DMS53 treated with DMSO at 0.1 percent for 48 hours (cell line): ENCODE data around the gene COA7.

Experiments
- DNase-seq: peaks from one replicate; lab custom pipeline; 2025; ENCODE audit not compliant: unreplicated experiment; lab: John Stamatoyannopoulos, UW

Gene COA7

GRCh38 chr1:52673513-52673912 lies 24.6 kb downstream of the COA7 start:
- DNase-seq, result no peak

DNA sequence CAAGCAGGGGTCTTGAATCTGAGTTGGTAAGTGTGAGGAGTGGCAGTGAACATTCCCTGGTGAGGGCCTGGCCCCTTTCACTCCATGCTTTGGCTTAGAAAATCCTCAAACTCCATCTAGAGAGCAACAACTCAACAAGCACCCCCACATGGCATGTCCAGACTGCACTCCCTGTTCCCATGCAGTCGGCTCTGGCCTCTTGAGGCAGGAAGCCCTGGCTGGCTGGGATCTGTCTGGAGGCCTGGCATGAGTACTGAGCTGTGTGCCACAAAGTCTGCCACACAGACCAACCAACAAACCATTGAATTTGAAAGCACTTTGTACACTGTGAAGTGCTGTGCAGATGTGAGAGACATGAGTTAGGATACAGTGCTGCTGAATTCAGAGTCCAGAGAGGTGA lies 25.2 kb downstream of the COA7 start:
- no peak for DNase-seq

DNA sequence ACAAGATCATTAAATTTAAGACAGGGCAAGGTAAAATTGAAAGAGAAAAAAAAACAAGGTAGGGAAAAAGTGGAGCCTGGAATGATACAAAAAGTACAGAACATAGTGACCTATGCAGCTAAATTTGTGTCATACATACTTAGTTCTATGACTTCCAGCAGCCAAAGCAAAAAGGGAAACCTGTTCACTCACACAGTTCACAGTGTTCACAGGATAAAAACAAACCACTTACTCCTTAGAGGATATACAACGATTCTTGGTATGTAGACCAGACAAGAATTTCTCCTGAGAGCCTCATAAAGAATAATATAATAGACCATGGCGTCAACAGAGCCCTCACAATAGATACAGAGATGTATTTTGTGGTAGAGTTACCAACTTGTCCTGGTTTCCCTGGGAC lies 27.5 kb downstream of the COA7 start:
- DNase-seq, result no peak

DNA sequence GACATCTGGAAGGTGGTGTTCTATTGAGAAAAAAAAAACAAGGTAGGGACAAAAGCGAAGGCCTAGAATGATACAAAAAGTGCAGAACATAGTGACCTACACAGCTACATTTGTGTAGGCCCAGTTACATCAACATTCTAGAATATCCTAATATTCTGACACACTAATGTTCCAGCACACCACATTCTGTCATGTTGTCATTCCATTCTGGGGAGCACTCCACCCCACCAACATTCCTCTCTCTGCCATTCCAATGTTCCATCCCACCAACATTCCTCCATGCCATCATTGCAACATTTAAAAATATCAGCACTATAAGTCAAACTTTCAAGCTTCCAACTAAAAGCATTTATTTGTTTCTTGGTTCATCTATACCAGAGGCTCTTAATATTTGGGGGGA lies 28.5 kb downstream of the COA7 start:
- no peak for DNase-seq

DNA sequence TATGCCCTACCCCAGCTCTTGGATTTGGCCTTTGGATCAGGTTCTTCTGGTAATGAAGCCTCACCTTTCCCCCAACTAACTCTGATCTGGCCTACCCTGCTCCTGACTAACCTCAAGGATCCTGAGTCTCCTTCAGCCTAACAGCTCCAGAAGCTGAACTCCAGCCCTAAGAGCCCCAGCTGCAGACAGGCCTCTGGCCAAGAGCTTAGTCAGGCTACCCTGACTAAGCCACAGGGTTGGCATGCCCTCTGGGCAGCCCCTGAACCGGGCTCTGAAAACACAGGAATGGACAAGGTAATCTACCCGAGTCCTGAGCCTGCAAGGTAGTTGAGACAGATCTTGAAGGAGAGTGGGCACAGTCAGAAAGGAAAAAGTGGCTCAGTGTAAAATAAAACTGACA lies 29.4 kb downstream of the COA7 start:
- no peak for DNase-seq

- no peak for DNase-seq
Observed at GRCh38 chr1:52667984-52668383, 30.2 kb downstream of the COA7 start.

DNA sequence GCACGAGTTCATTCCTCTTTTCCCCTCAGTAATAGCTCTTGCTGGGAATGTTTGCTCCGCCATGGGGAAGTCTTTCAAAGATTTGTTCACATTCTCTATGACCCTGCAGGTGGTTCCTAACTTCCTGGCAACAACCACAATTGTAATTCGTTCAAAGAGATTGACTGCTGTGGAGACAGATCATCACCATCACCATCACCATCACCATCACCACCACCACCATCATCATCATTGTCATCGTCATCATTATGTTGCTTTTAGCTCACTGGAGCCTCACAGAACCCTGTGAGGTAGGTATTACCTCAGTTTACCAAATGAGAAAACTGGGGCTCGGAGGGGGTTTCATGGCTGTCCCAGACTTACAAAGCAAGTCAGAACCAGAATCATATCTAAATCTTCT lies 30.9 kb downstream of the COA7 start:
- no peak for DNase-seq

DNA sequence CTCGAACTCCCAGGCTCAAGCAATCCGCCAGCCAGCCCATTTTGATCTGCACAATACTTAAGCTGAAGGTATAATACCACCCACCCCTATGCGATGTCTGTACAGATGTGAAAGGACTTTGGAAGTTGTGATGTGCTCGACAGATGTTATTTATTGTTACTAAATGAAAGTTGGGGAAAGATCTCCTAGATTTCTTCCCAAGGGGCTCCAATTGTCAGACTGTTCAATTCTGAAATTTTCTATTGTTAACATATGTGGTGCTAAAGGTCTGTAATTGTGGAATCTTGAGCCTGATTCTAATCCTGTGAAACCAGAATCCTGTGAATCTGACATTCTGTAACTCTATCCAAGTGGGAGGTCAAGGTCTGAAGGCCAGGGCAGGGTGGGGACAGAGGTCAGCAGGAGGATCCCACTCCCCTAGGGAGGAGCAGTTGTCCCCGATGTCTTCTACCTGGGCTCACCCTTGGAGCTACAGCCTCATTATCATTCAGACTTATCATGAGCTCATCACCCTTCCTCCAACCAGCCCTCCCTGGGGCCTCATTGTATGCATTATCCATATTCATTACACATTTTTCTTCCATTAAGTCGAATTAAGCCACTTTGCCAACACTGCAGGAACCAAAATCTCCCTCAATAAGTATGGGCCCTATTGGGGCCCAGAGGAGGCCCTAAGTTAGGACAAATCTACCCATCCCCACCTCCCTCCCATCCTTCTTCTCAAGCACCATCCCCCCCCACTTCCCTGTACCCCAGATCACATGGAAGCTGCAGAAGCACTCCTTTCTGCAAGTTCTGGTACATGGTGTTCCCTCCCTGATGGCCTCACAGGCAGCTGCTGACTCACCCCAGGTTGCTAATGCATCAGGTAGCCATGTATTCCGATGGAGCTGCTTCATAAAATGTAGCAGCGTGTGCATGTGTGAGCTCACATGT lies 32.9 kb downstream of the COA7 start:
- no peak for DNase-seq

DNA sequence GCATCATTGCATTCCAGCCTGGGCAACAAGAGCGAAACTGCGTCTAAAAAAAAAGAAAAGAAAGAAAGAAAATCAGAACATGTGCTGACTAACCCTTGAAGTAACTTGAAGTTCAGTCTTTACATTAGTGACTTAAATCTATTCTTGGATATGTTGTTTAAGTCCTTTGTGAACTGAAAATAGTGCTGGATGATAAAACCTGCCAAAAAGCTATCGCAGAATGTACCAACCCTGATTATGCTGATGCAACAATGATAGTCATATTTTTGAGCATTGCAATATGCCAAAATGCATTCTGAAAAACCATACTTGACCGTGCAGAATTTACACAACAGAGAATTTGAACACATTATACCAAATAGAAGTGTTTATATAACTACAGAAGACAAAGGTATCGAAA lies 34.4 kb downstream of the COA7 start:
- DNase-seq, result no peak

DNA sequence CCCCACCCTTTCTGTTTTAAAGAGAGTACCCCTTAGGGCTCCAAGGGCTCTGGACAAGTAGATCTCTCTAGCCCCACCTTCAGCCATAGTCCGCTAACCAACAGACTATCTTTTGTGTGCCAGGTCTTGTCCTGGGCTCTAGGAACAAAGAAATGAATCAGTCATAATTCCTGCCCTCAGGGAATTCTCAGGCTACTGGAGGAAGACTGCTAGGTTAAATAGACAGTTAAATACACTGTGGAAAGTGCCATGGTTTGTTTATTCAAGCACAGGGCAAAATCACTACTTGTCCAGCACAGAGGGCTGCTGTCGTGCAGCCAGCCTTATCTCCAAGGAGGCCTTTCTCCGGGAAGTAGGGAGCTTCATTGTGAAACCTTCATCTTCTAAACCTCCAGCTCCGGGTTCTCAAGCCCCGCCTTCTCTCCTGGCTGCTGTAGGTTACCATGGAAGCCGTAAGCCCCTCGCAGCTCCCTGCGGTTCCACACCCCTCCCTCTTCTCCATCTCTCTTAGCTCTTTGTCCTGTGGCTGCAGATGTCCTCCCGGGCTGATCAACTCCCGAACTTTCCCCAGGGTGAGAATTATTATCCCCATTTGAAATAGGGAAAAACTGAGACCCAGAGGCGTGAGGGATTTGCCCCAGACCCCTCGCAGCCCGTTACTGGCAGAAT lies 35.4 kb downstream of the COA7 start:
- no peak for DNase-seq

DNA sequence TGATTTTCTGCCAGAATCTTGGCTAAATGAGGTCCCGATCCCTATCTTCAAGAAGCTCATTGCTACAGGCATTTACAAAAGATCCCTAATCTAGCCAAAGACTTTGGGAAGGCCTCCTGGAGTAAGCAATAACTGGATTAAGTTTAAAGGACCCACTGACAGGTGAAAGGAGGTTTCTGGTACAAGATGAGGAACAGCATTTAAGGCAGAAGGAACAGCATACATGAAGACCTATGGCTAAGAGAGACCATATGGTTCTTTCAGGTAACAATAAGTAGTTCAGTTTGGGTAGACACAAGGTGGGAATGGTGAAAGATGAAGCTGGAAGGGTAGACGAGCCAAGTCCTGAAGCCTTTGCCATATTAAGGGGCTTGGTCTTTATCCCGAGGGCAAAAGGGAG lies 37.3 kb downstream of the COA7 start:
- no peak for DNase-seq

DNA sequence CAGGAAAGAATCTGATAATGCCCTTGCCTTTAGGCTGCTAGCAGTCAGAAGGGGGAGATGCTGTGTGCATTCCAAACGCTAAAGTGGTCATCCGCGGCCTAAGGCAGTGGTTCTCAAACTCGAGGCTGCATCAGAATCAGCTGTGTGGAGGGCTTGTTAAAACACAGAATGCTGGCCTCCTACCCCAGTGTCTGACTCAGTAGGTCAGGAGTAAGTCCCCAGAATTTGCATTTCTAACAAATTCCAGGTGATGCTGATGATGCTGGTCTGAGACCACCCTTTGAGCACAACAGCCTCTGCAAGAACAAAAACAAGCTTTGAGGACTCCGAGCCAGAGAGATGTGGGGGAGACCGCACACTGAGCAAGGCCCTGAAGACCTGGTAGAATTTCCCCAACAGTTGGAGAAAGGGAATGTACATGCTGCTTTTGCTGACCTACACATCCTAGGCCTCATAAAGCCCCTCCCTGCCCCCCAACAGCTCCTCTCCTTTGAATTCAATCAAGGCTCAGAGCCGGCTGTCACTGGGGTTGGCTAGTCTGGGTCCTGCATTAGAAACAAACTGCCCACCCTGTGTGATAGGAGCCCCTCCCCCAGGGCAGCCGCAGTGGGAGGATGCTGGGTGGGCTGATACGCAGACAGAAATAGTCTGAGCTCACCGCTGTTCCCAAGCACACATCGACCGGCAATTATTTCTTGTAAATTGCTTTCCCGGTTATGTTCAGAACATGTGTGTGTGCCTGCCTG lies 38.1 kb downstream of the COA7 start:
- no peak for DNase-seq

- no peak for DNase-seq
Observed at GRCh38 chr1:52659356-52659755, 38.8 kb downstream of the COA7 start.

DNA sequence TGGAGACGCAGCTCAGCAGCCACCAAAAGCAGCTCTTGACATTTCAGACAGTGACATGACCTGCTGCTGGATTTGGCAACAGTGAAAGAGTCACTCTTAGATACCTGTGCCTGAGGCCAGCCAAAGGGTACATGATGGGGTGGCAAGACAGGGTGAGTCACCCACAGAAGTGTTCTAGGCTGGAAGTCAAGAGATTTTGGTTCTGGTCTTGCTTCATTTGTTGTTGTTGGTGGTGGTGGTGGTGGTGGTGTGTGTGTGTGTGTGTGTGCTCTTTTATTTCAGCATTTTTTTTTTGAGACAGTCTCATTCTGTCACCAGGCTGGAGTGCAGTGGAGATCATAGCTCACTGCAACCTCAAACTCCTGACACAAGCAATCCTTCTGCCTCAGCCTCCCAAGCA lies 39.4 kb downstream of the COA7 start:
- DNase-seq, result no peak

DNA sequence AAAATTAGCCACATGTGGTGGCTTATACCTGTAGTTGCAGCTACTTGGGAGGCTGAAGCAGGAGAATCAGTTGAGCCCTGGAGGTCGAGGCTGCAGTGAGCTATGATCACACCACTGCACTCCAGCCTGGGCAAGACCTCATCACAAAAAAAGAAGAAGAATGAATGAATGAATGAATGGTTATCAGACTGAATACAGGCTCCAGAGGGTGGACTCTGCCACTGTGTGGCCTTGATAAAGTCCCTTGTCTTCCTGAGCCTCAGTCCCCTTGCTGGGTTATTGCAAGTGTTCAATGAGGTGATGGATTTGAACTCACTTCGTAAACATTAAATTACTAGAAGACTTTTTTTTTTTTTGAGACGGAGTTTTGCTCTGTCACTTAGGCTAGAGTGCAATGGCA lies 40.4 kb downstream of the COA7 start:
- DNase-seq, result no peak

DNA sequence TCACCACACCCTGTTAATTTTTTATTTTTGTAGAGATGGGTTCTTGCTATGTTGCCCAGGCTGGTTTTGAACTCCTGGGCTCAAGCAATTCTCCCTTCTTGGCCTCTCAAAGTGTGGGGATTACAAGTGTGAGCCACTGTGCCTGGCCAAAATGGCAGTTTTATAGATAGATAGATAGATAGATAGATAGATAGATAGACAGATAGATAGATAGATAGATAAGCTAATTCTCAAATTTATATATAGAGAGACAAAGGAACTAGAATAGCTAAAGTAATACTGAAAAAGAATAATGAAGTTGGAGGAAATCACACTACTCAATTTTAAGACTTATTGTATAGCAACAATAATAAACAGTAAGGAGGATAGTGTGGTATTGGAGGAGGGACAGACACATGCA lies 44.1 kb downstream of the COA7 start:
- no peak for DNase-seq

GRCh38 chr1:52653207-52653849 lies 44.8 kb downstream of the COA7 start:
- no peak for DNase-seq

DNA sequence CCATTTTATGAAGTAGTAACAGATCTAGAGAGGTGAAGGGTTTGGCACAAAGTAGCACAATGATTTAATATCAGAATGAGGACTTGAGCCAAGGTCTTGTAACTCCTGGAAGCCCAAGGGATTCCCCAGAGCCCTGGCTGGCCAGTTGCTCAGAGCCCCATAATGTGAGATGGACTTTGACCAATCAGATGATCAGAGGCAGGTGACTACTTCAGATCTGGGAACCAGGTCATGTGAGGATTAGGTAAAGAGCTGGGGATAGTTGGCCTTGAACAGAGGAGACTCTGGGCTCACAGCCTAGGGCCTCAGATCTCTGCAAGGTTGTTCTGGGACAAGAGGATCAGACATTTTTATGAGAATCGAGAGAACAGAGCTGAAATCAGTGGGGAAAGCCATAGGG lies 46.2 kb downstream of the COA7 start:
- DNase-seq, result no peak

DNA sequence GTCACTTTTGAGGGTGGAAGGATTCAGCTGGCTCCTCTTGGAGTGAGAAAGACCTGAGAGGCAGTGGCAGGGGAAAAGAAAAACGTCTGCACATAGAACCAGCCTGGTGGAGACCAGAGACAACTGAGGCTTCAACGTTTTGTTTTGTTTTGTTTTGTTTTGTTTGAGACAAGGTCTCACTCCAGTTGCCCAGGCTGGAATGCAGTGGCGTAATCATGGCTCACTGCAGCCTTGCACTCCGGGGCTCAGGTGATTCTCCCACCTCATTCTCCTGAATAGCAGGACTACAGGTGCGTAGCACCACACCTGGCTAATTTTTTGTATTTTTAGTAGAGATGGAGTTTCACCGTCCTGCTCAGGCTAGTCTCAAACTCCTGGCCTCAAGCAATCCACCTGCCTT lies 52.9 kb downstream of the COA7 start:
- DNase-seq, result no peak

GRCh38 chr1:52641307-52641706 lies 56.8 kb downstream of the COA7 start:
- DNase-seq, result no peak

GRCh38 chr1:52640697-52641096 lies 57.5 kb downstream of the COA7 start:
- no peak for DNase-seq
